HT-29 (cell line): Measurements from ENCODE around the gene PECR. TPM values are rescaled to one million over a fixed set of nuclear protein-coding genes. Genes with fewer than 3 reads are reported as not detected.
"Not testable (repeated sequence)": the region's sequence is repeated elsewhere in the genome, so short reads cannot be mapped to it uniquely, and the experiment has no call there.

ENCODE experiments used
- DNase-seq: peaks from one replicate; pipeline ENCODE4 v3.0.0-alpha.2; 2015; ENCODE audit warnings: low spot score
- total RNA-seq: library from RNA; depleted of rRNA; stranded (reverse); fragments of >200 nt; shearing (Covaris generic); gene quantifications from 2 replicates; pipeline ENCODE4 v1.2.3, GENCODE V29; 2014

The PECR gene
- total RNA-seq, 1 experiment from 2014 or later, result 15.6 TPM

- no peak for DNase-seq
These were observed 23.1 kb upstream of the PECR start for GRCh38 chr2:216104691-216105090.

GRCh38 chr2:216103213-216103612 is 21.6 kb upstream of the PECR start:
- no peak for DNase-seq

- no peak for DNase-seq
These were observed 19.5 kb upstream of the PECR start for GRCh38 chr2:216101109-216101508.

- DNase-seq, result no peak
These were observed 17.1 kb upstream of the PECR start for GRCh38 chr2:216098421-216099334.

- DNase-seq, result no peak
These were observed 13.1 kb upstream of the PECR start for GRCh38 chr2:216094701-216095100.

GRCh38 chr2:216092646-216093045 is 11.0 kb upstream of the PECR start:
- no peak for DNase-seq

GRCh38 chr2:216090369-216090786 is 8.8 kb upstream of the PECR start:
- no peak for DNase-seq

GRCh38 chr2:216086207-216086893 is 4.7 kb upstream of the PECR start:
- no peak for DNase-seq

- DNase-seq, result no peak
These were observed 2.9 kb upstream of the PECR start for GRCh38 chr2:216084547-216084946.

GRCh38 chr2:216083464-216084281 is 2.1 kb upstream of the PECR start:
- no peak for DNase-seq

GRCh38 chr2:216082805-216083204 is 1.2 kb upstream of the PECR start:
- DNase-seq, result peak; percentile 12

GRCh38 chr2:216082117-216082711 is 605 bp upstream of the PECR start:
- peak; percentile 5 for DNase-seq

GRCh38 chr2:216081012-216081411 is 597 bp downstream of the PECR start:
- DNase-seq, result peak; percentile 25

GRCh38 chr2:216080048-216080447 is 1.6 kb downstream of the PECR start:
- not testable (repeated sequence) for DNase-seq

- DNase-seq, result no peak
These were observed 2.8 kb downstream of the PECR start for GRCh38 chr2:216078776-216079175.

- DNase-seq, result peak; percentile 38
These were observed 5.8 kb downstream of the PECR start for GRCh38 chr2:216075510-216076485.

- DNase-seq, result no peak
These were observed 6.8 kb downstream of the PECR start for GRCh38 chr2:216074794-216075193.

GRCh38 chr2:216074380-216074779 is 7.2 kb downstream of the PECR start:
- DNase-seq, result no peak

GRCh38 chr2:216073773-216074172 is 7.8 kb downstream of the PECR start:
- no peak for DNase-seq

GRCh38 chr2:216072473-216072872 is 9.1 kb downstream of the PECR start:
- DNase-seq, result no peak
